WTC11 (cell line): ENCODE data around the gene SRGAP2B.
"Not testable (repeated sequence)": the region's sequence is repeated elsewhere in the genome, so short reads cannot be mapped to it uniquely, and the experiment has no call there.

ENCODE experiments used
- ARID4B ChIP-seq: sonication (generic); formaldehyde crosslinking; IDR thresholded peaks from 2 replicates; pipeline ENCODE4 v1.8.0; 2023; ENCODE audit warnings: missing genetic modification reagents, mild to moderate bottlenecking, borderline replicate concordance
- NFATC4 ChIP-seq: fragments of 250-450 bp; sonication (Bioruptor Pico); IDR thresholded peaks from 2 replicates; pipeline ENCODE4 v1.9.0; 2021; ENCODE audit warnings: mild to moderate bottlenecking
- PREB ChIP-seq: sonication (generic); formaldehyde crosslinking; IDR thresholded peaks from 2 replicates; pipeline ENCODE4 v1.8.1; 2022; ENCODE audit warnings: mild to moderate bottlenecking, missing genetic modification reagents, moderate library complexity, borderline replicate concordance
- SMAD3 ChIP-seq: sonication (generic); formaldehyde crosslinking; IDR thresholded peaks from 2 replicates; pipeline ENCODE4 v1.8.0; 2022; ENCODE audit warnings: missing genetic modification reagents, mild to moderate bottlenecking, borderline replicate concordance
- USF2 ChIP-seq: sonication (generic); formaldehyde crosslinking; IDR thresholded peaks from 2 replicates; pipeline ENCODE4 v1.8.1; 2023; ENCODE audit warnings: mild to moderate bottlenecking, missing genetic modification reagents, moderate library complexity
- TF ChIP-seq, protein P1 (sequence below): fragments of 200-600 bp; IDR thresholded peaks from 2 replicates; pipeline ENCODE4 v1.8.0; 2022; ENCODE audit warnings: antibody characterized with exemption
- TF ChIP-seq, protein P2 (sequence below): sonication (generic); formaldehyde crosslinking; IDR thresholded peaks from 2 replicates; pipeline ENCODE4 v1.8.1; 2022; ENCODE audit warnings: low read depth, missing genetic modification reagents, borderline replicate concordance

DNA sequence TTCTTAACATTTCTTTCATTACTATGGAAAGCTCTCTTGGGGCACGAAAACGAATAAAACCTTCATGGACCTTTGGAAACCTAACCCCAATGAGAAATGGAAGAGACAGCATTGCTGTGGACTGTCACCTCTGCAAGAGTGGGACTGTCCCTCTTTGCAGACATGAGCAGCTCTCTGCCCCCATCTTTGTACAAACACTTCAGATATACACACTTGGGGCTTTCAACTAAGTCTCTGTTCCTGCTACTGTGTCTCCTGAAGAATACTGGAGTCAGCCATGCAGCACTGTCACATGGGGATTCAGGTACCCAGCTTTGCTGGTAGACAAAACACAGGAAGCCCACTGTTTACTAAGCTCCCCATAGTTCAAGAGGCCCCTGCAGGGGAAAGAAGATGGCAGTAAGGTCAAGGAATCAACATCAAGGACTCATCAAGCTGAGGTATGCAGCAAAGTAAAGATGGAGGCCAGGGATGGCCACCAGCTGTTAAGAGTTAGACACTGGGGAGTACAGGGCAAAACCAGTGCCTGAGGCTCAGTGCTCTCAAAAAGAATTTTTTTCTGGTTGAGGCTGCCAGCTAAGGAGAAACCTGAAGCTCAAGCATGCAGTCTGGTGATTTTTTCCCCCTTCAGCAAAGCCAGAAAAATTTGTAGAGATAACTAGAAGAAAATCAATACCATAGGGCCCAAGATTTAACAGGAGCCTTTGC is 31.0 kb downstream of the SRGAP2B start:
- TF ChIP-seq, protein P1, sequence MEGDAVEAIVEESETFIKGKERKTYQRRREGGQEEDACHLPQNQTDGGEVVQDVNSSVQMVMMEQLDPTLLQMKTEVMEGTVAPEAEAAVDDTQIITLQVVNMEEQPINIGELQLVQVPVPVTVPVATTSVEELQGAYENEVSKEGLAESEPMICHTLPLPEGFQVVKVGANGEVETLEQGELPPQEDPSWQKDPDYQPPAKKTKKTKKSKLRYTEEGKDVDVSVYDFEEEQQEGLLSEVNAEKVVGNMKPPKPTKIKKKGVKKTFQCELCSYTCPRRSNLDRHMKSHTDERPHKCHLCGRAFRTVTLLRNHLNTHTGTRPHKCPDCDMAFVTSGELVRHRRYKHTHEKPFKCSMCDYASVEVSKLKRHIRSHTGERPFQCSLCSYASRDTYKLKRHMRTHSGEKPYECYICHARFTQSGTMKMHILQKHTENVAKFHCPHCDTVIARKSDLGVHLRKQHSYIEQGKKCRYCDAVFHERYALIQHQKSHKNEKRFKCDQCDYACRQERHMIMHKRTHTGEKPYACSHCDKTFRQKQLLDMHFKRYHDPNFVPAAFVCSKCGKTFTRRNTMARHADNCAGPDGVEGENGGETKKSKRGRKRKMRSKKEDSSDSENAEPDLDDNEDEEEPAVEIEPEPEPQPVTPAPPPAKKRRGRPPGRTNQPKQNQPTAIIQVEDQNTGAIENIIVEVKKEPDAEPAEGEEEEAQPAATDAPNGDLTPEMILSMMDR: not testable (repeated sequence)
- not testable (repeated sequence) for TF ChIP-seq PREB; USF2 (CRISPR knock-in tag); SMAD3 (CRISPR knock-in tag); NFATC4 (CRISPR knock-in tag); ARID4B
- TF ChIP-seq, protein P2, sequence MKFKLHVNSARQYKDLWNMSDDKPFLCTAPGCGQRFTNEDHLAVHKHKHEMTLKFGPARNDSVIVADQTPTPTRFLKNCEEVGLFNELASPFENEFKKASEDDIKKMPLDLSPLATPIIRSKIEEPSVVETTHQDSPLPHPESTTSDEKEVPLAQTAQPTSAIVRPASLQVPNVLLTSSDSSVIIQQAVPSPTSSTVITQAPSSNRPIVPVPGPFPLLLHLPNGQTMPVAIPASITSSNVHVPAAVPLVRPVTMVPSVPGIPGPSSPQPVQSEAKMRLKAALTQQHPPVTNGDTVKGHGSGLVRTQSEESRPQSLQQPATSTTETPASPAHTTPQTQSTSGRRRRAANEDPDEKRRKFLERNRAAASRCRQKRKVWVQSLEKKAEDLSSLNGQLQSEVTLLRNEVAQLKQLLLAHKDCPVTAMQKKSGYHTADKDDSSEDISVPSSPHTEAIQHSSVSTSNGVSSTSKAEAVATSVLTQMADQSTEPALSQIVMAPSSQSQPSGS (CRISPR knock-in tag): not testable (repeated sequence)
